Cardiac fibroblast (primary cell): ENCODE data around the gene MACROH2A1.
A peak's percentile ranks its signal among the peaks of the same experiment; 100 is the strongest.

Source experiments
- DNase-seq, 2 donors: peaks; one replicate each; pipeline versions ENCODE4 v3.0.0 to v3.0.0-alpha.2; 2010; ENCODE audit warnings: low read depth in 2 of 2
- H3K4me3 ChIP-seq, 2 donors: replicated peaks in 1 of 2; 1 replicate in 1 of 2; 2 replicates in 1 of 2; pipeline ENCODE4 v1.5.1; 2011; ENCODE audit warnings: low read depth in 2 of 2, low read length in 2 of 2, mild to moderate bottlenecking in 2 of 2, moderate library complexity in 1 of 2
- CTCF ChIP-seq: IDR thresholded peaks from one replicate; pipeline ENCODE4 v1.5.1; 2011; ENCODE audit warnings: low read depth, mild to moderate bottlenecking, low read length, inconsistent platforms

Gene MACROH2A1

DNA sequence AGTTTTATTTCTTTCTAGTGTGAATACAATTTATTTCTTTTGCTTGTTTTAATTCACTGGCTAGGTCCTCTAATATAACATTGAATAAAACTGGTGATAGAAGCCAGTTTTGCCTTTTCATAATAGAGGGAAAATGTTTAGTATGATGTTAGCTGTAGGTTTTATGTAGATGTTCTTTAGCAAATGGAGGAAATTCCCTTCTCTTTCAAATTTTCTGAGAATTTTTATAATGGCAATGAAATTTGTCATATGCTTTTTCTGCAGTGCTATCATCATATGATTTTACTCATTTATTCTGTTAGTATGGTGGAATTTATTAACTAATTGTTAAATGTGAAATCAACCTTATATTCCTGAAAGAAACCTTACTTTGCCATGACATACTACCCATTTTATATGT is 18.1 kb upstream of the MACROH2A1 start:
- no peak for DNase-seq
- H3K4me3 ChIP-seq, result no peak overlapping the region
- TF ChIP-seq CTCF, result no peak

- no peak for TF ChIP-seq CTCF
- no peak overlapping the region for H3K4me3 ChIP-seq
- no peak for DNase-seq
Observed at GRCh38 chr5:135405082-135405481, 6.1 kb upstream of the MACROH2A1 start.

- DNase-seq, result no peak
- H3K4me3 ChIP-seq, result no peak overlapping the region
- TF ChIP-seq CTCF, result no peak
Observed at GRCh38 chr5:135402031-135402430, 3.0 kb upstream of the MACROH2A1 start.

DNA sequence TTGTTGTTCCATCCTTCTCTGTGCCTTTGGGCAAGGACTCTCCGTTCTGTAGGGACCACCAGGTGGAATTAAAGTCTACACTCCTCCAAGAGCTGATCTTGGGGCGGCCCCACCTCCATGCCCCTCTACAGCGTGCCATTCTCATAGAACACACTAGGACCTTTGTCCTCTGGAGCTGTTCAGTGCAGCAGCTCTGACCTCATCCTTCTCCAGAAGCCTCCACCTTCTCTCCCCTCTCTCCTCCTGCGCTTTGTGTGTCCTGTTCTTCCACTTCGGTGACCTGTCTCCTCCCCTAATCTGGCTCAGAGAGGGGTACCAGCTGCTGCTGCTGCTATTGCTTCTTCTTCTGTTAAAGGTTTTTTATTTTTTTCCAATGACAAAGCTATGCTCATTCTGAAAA is 1.8 kb upstream of the MACROH2A1 start:
- no peak overlapping the region for H3K4me3 ChIP-seq
- DNase-seq, result no peak
- TF ChIP-seq CTCF, result no peak

DNA sequence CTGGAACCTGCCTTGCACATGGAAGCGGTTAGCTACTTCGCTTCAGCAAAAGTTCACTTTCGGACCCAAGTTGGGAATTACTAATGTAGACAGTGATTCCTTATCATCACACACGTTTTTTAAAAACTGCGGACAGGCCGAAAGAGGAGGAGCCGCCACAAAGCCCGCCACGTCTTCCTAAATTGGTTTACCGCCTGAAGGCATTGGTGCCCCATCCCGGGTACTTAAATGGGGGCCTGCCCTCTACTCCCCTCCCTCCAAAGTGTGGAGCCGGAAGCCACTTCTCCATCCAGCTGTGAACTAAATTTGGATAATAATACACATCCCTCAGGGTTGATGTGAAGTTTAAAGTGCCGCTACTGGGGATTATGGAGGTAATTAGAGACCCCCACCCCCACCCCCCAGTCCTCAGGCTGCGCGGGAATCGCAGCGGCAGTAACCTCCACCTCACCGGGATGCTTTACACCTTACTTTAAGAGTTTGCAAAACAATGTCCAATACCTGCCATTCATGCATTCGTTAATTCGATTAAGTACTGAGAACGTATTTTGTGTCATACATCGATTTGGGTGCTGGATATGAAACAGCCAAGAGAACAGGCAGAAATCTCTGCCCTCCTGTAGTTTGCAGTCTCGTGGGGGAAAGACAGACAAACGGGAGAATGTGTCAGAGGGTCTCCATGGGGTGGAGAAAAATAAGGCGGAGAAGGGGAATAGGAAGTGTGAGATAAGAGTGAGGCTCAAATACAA is 937 bp upstream of the MACROH2A1 start:
- no peak for DNase-seq
- H3K4me3 ChIP-seq, result peak overlapping the region; percentile 67 to 84
- no peak for TF ChIP-seq CTCF

GRCh38 chr5:135398160-135398854 is 724 bp downstream of the MACROH2A1 start:
- DNase-seq, result peak in 1 of 2 donors; percentile 39
- TF ChIP-seq CTCF, result no peak
- peak overlapping the region; percentile 79 to 84 for H3K4me3 ChIP-seq
